A375 (cell line): Measurements from ENCODE around the gene TMPRSS11E. TPM values are rescaled to one million over a fixed set of nuclear protein-coding genes. Genes with fewer than 3 reads are reported as not detected.

ENCODE experiments used
- total RNA-seq: library from RNA; depleted of rRNA; stranded (reverse); fragments of >200 nt; shearing (Covaris generic); gene quantifications from 2 replicates; pipeline ENCODE4 v1.2.3, GENCODE V29; 2014; rRNA removed

TMPRSS11E gene, protein sequence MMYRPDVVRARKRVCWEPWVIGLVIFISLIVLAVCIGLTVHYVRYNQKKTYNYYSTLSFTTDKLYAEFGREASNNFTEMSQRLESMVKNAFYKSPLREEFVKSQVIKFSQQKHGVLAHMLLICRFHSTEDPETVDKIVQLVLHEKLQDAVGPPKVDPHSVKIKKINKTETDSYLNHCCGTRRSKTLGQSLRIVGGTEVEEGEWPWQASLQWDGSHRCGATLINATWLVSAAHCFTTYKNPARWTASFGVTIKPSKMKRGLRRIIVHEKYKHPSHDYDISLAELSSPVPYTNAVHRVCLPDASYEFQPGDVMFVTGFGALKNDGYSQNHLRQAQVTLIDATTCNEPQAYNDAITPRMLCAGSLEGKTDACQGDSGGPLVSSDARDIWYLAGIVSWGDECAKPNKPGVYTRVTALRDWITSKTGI
- total RNA-seq = not detected in 2 replicates

DNA sequence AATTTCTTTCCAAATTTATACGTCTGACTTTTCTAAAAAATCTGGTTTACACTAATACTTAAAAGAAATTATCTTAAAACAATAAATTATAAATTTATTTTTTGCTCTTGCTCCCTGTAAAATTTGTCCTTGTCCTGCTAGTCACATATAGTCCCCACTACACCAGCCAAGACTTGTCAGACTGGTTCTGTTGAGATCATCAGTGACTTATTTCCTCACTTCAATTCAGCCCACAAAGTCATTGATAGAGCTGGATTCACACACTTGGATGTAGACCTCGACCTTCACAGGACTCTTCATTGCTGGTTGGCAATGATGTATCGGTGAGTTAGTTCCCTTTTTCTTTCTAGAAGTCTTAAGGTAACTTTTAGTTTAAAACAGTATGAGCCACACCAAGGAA, at the start of gene TMPRSS11E:
TSS of gene TMPRSS11E (plus strand) at position 263 of the 400 bp plus-strand sequence. CDS start at position 313, 50 bp downstream.

Other genes with a start within 250 kb of the TMPRSS11E start
- gene TMPRSS11B, start 201.8 kb upstream of the TMPRSS11E start, total RNA-seq = not detected in 2 replicates
- 34.5 and 55.2 TPM in 2 replicates for gene YTHDC1, start 97.4 kb upstream of the TMPRSS11E start, total RNA-seq
- gene UGT2B17, start 128.9 kb downstream of the TMPRSS11E start, total RNA-seq = not detected in 2 replicates
- gene UGT2B15, start 223.2 kb downstream of the TMPRSS11E start, total RNA-seq = not detected in 2 replicates